ENCODE measurements around the gene ROCK2.
"Not testable (repeated sequence)": the region's sequence is repeated elsewhere in the genome, so short reads cannot be mapped to it uniquely, and the experiment has no call there.

ROCK2 gene

GRCh38 chr2:11286323-11286722, 58.1 kb downstream of the ROCK2 start:
- Mint-ChIP-seq H3K4me1 (peaks cover 15% of the 10 kb centered on the region), H3K27ac (no peak overlapping the region), H3K4me3 (no peak overlapping the region), H3K27me3 (no peaks in the 10 kb centered on the region), H3K9me3 (peaks cover 0 to 5% of the 10 kb centered on the region in 2 donors)
- no peak for ATAC-seq
- DNase-seq, result no peak

GRCh38 chr2:11285499-11285898, 58.9 kb downstream of the ROCK2 start:
- H3K27ac Mint-ChIP-seq, result no peak overlapping the region
- peaks cover 15% of the 10 kb centered on the region for H3K4me1 Mint-ChIP-seq
- H3K4me3 Mint-ChIP-seq, result no peak overlapping the region
- peaks cover 0 to 5% of the 10 kb centered on the region in 2 donors for H3K9me3 Mint-ChIP-seq
- no peaks in the 10 kb centered on the region for H3K27me3 Mint-ChIP-seq
- ATAC-seq (no peak), DNase-seq (no peak)

- Mint-ChIP-seq H3K27ac (peak overlapping the region in 1 of 2 donors; percentile 37), H3K27me3 (no peaks in the 10 kb centered on the region), H3K4me1 (peaks cover 10% of the 10 kb centered on the region), H3K9me3 (peaks cover 0 to 5% of the 10 kb centered on the region in 2 donors), H3K4me3 (no peak overlapping the region)
- no peak for DNase-seq
- no peak for ATAC-seq
Observed at GRCh38 chr2:11281186-11281585, 63.2 kb downstream of the ROCK2 start.

GRCh38 chr2:11280713-11281112, 63.7 kb downstream of the ROCK2 start:
- DNase-seq (no peak), ATAC-seq (no peak)
- Mint-ChIP-seq H3K9me3 (peaks cover 0 to 5% of the 10 kb centered on the region in 2 donors), H3K27ac (no peak overlapping the region), H3K27me3 (no peaks in the 10 kb centered on the region), H3K4me3 (no peak overlapping the region), H3K4me1 (peaks cover 10% of the 10 kb centered on the region)

GRCh38 chr2:11279398-11279797, 65.0 kb downstream of the ROCK2 start:
- peaks cover 11% of the 10 kb centered on the region for H3K4me1 Mint-ChIP-seq
- H3K4me3 Mint-ChIP-seq, result no peak overlapping the region
- no peak for DNase-seq
- H3K27me3 Mint-ChIP-seq, result no peaks in the 10 kb centered on the region
- H3K9me3 Mint-ChIP-seq, result peaks cover 0 to 5% of the 10 kb centered on the region in 2 donors
- no peak for ATAC-seq
- no peak overlapping the region for H3K27ac Mint-ChIP-seq

- no peaks in the 10 kb centered on the region for H3K27me3 Mint-ChIP-seq
- ATAC-seq (no peak), DNase-seq (no peak)
- no peak overlapping the region for H3K27ac Mint-ChIP-seq
- peaks cover 19% of the 10 kb centered on the region for H3K4me1 Mint-ChIP-seq
- no peak overlapping the region for H3K4me3 Mint-ChIP-seq
- H3K9me3 Mint-ChIP-seq, result peaks cover 0 to 4% of the 10 kb centered on the region in 2 donors
Observed at GRCh38 chr2:11278219-11278618, 66.2 kb downstream of the ROCK2 start.

DNA sequence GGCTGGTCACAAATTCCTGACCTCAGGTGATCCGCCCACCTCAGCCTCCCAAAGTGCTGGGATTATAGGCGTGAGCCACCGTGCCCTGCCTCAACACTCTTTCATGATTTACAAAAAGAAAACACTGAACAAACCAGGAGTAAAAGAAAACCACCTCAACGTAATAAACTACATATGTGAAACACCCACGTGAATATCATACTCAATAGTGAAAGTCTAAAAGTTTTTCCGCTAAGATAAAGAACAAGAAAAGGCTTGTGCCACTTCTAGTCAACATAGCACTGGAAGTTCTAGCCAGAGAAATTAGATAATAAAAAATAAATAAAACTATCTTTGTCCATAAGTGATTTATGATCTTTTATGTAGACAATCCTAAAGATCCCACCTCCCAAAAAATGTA, 68.5 kb downstream of the ROCK2 start:
- Mint-ChIP-seq H3K27ac (no peak overlapping the region), H3K4me1 (peaks cover 12% of the 10 kb centered on the region), H3K9me3 (peaks cover 0 to 4% of the 10 kb centered on the region in 2 donors), H3K27me3 (no peaks in the 10 kb centered on the region), H3K4me3 (no peak overlapping the region)
- no peak for DNase-seq
- no peak for ATAC-seq

GRCh38 chr2:11270891-11271290, 73.5 kb downstream of the ROCK2 start:
- Mint-ChIP-seq H3K4me1 (peaks cover 21% of the 10 kb centered on the region), H3K27me3 (no peaks in the 10 kb centered on the region), H3K27ac (peak overlapping the region in 1 of 2 donors; percentile 8), H3K9me3 (peaks cover 13 to 23% of the 10 kb centered on the region in 2 donors), H3K4me3 (no peak overlapping the region)
- ATAC-seq (peak; percentile 65), DNase-seq (no peak)

DNA sequence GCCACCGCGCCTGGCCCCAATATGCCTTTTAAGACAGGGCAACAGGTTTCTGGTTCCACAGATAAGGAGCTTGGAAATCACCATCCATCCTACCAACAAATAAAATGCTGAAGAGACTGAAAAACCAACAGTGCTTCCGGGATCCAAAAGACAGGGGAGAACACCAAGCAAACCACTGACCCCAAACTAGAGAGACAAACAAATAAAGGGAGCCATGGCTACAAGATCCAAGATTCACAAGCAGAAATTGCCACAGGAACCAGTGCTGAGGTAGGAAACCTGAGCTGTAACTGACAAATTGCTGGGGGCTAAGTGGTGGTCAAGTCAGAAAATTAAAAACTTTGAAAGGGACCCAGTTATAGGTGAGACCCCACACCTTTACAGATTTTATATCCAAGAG, 76.5 kb downstream of the ROCK2 start:
- no peak for DNase-seq
- no peaks in the 10 kb centered on the region for H3K27me3 Mint-ChIP-seq
- H3K27ac Mint-ChIP-seq, result no peak overlapping the region
- peaks cover 12% of the 10 kb centered on the region for H3K4me1 Mint-ChIP-seq
- ATAC-seq, result no peak
- H3K4me3 Mint-ChIP-seq, result no peak overlapping the region
- peaks cover 9 to 23% of the 10 kb centered on the region in 2 donors for H3K9me3 Mint-ChIP-seq

GRCh38 chr2:11264818-11265217, 79.6 kb downstream of the ROCK2 start:
- H3K4me3 Mint-ChIP-seq, result no peak overlapping the region
- no peaks in the 10 kb centered on the region for H3K4me1 Mint-ChIP-seq
- ATAC-seq (no peak), DNase-seq (no peak)
- H3K27me3 Mint-ChIP-seq, result no peaks in the 10 kb centered on the region
- H3K27ac Mint-ChIP-seq, result no peak overlapping the region
- H3K9me3 Mint-ChIP-seq, result peaks cover 5 to 14% of the 10 kb centered on the region in 2 donors

GRCh38 chr2:11264007-11264406, 80.4 kb downstream of the ROCK2 start:
- no peak for ATAC-seq
- no peak for DNase-seq
- Mint-ChIP-seq H3K27me3 (no peaks in the 10 kb centered on the region), H3K4me1 (no peaks in the 10 kb centered on the region), H3K9me3 (peaks cover 5 to 6% of the 10 kb centered on the region in 2 donors), H3K4me3 (no peak overlapping the region), H3K27ac (no peak overlapping the region)

DNA sequence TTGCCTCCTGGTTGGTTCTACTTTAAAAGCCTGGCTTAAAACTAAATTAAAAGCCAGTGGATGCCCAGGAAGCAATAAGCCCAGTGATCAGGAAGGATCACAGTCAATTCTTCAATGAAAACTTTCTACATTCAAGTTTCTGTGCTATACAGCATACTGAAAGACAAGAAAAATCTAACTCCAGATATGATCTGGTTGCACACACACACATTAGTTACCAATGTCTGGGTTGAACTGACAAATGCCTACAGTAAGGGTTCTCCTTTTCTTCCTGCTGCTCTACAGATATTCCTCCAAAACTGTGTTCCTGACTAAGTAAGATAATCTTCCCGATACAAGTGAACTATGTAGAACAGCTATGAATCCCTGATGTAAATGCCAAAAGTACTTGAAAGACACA, 81.3 kb downstream of the ROCK2 start:
- ATAC-seq (no peak), DNase-seq (no peak)
- Mint-ChIP-seq H3K9me3 (no peaks in the 10 kb centered on the region), H3K27me3 (no peaks in the 10 kb centered on the region), H3K27ac (no peak overlapping the region), H3K4me3 (no peak overlapping the region), H3K4me1 (no peaks in the 10 kb centered on the region)

GRCh38 chr2:11262438-11262837, 82.0 kb downstream of the ROCK2 start:
- not testable (repeated sequence) for DNase-seq, H3K27ac Mint-ChIP-seq, H3K4me1 Mint-ChIP-seq, H3K9me3 Mint-ChIP-seq, H3K4me3 Mint-ChIP-seq, ATAC-seq, H3K27me3 Mint-ChIP-seq

DNA sequence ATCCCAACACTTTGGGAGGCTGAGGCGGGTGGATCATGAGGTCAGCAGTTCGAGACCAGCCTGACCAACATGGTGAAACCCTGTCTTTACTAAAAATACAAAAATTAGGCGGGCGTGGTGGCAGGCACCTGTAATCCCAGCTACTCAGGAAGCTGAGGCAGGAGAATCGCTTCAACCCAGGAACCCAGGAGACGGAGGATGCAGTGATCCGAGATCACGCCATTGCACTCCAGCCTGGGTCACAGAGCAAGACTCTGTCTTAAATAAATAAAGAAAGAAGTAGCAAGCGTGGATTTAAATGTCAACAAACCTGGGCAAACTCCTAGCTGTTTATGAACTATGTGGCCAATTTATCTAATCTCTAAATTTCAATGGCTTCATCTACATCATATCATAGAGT, 82.9 kb downstream of the ROCK2 start:
- not testable (repeated sequence) for H3K27ac Mint-ChIP-seq, H3K4me1 Mint-ChIP-seq, H3K27me3 Mint-ChIP-seq, ATAC-seq, H3K4me3 Mint-ChIP-seq, H3K9me3 Mint-ChIP-seq, DNase-seq

DNA sequence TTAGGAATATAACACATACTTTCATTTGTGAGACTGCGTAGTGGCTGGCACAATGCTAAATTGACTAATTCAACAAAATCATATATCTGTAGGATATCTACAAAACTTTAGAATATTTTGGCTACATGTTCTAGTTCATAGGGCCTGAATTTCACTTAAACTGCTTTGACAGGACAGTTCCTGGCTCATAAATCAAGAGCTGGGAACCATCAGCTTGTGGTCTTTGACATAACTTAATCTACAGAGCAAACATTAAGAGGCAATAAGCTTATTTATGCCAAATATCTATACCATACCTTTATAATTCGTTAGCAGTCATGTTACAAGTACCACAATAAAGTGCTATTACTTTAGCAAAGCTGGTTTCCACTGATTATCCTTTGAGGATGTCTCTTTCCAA, 83.5 kb downstream of the ROCK2 start:
- H3K4me1 Mint-ChIP-seq, result no peaks in the 10 kb centered on the region
- no peak overlapping the region for H3K27ac Mint-ChIP-seq
- no peak overlapping the region for H3K4me3 Mint-ChIP-seq
- no peaks in the 10 kb centered on the region for H3K27me3 Mint-ChIP-seq
- no peaks in the 10 kb centered on the region for H3K9me3 Mint-ChIP-seq
- DNase-seq (no peak), ATAC-seq (no peak)

DNA sequence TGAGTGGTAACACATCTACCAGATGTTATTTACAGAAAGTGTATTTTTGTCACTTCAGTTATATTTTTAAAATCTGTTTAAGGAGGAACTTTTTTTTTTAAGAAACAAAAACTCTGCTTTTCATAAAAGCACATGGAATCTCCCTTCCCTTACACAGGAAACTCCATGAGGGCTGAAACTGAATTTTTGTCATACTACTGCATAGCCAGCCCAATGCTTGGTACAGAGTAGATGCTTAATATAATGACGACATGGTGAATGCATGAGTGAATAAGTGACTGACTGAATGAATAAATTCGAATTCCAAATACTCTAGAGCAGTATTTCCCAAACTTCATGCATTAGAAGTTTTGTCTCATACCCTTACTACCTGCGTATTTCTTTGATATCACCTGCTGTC, 86.5 kb downstream of the ROCK2 start:
- H3K4me3 Mint-ChIP-seq, result no peak overlapping the region
- H3K27ac Mint-ChIP-seq, result no peak overlapping the region
- DNase-seq (no peak), ATAC-seq (no peak)
- H3K27me3 Mint-ChIP-seq, result no peaks in the 10 kb centered on the region
- H3K9me3 Mint-ChIP-seq, result peaks cover 0 to 3% of the 10 kb centered on the region in 2 donors
- H3K4me1 Mint-ChIP-seq, result no peaks in the 10 kb centered on the region

DNA sequence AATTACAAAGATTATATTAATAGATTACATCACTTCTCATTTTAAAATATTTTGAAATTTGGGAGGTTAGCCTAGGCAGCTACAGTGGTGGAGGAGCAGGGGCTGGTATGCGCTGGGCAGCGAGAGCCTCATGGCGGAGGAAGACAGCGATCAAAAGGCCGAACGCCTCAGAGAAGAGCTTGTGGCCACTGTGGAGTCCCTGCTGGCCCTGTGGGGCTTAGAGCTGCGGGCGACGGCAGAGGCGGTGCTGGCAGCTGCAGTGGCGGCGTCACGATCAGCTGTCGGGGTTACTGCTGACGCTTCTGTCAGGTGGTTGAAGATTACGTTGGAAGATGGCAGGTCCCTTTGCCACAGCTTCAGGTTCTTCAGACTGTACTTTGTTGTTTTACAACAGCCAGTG, 87.4 kb downstream of the ROCK2 start:
- no peak for DNase-seq
- ATAC-seq, result no peak
- Mint-ChIP-seq H3K9me3 (peaks cover 0 to 4% of the 10 kb centered on the region in 2 donors), H3K4me3 (no peak overlapping the region), H3K27me3 (no peaks in the 10 kb centered on the region), H3K27ac (no peak overlapping the region), H3K4me1 (no peaks in the 10 kb centered on the region)
